Activated CD4-positive, CD25-positive, alpha-beta regulatory T cell (primary cell): ENCODE results near the gene UNKL.
"Not testable (repeated sequence)": the region's sequence is repeated elsewhere in the genome, so short reads cannot be mapped to it uniquely, and the experiment has no call there.

Source experiments
- DNase-seq, 4 experiments: peaks; one replicate each; lab custom pipeline; 2025; lab: John Stamatoyannopoulos, UW

The UNKL gene

GRCh38 chr16:1446296-1447080 is 32.0 kb upstream of the UNKL start:
- DNase-seq, result no peak

GRCh38 chr16:1445518-1446203 is 31.2 kb upstream of the UNKL start:
- no peak for DNase-seq

GRCh38 chr16:1444730-1445517 is 30.4 kb upstream of the UNKL start:
- DNase-seq, result no peak

- DNase-seq, result no peak
These were observed 29.7 kb upstream of the UNKL start, which contains the start of gene CCDC154 for GRCh38 chr16:1443980-1444729. Gene CCDC154 (minus strand): TSS chr16:1444556. CDS start chr16:1444322, 234 bp downstream.

GRCh38 chr16:1443403-1443973 is 29.0 kb upstream of the UNKL start:
- DNase-seq, result no peak

- no peak for DNase-seq
These were observed 28.2 kb upstream of the UNKL start for GRCh38 chr16:1442697-1443096.

- no peak for DNase-seq
These were observed 26.9 kb upstream of the UNKL start for GRCh38 chr16:1441391-1441829.

- DNase-seq, result not testable (repeated sequence)
These were observed 25.2 kb upstream of the UNKL start for GRCh38 chr16:1439699-1440074.

GRCh38 chr16:1439058-1439698 is 24.7 kb upstream of the UNKL start:
- DNase-seq, result no peak

GRCh38 chr16:1438229-1439057 is 23.9 kb upstream of the UNKL start:
- no peak for DNase-seq

GRCh38 chr16:1437606-1438005 is 23.1 kb upstream of the UNKL start:
- no peak for DNase-seq

GRCh38 chr16:1436731-1437355 is 22.3 kb upstream of the UNKL start:
- DNase-seq, result no peak

- DNase-seq, result no peak
These were observed 21.6 kb upstream of the UNKL start for GRCh38 chr16:1435921-1436697.

- DNase-seq, result no peak
These were observed 20.4 kb upstream of the UNKL start for GRCh38 chr16:1434644-1435592.

GRCh38 chr16:1433756-1434155 is 19.3 kb upstream of the UNKL start:
- DNase-seq, result no peak

- no peak for DNase-seq
These were observed 18.7 kb upstream of the UNKL start for GRCh38 chr16:1433263-1433560.

- no peak for DNase-seq
These were observed 18.1 kb upstream of the UNKL start for GRCh38 chr16:1432388-1433262.
